ENCODE data around the gene COX6A1. TPM values are rescaled to one million over a fixed set of nuclear protein-coding genes. Genes with fewer than 3 reads are reported as not detected.

The COX6A1 gene
- total RNA-seq, 6 experiments from 2014 or later: 356 to 391 (median 373) TPM

- H3K27me3 Mint-ChIP-seq (ENCODE audit: insufficient read depth): peaks cover 2% of the 10 kb centered on the region; the same call in 1 of the 2 replicates
- peak; percentile 16 for DNase-seq
- peaks cover 36% of the 10 kb centered on the region for H3K36me3 Mint-ChIP-seq (ENCODE audit: low read depth)
- peak overlapping the region; percentile 82 for H3K27ac Mint-ChIP-seq
- no peaks in the 10 kb centered on the region for H3K9me3 Mint-ChIP-seq
- TF ChIP-seq, protein P1, sequence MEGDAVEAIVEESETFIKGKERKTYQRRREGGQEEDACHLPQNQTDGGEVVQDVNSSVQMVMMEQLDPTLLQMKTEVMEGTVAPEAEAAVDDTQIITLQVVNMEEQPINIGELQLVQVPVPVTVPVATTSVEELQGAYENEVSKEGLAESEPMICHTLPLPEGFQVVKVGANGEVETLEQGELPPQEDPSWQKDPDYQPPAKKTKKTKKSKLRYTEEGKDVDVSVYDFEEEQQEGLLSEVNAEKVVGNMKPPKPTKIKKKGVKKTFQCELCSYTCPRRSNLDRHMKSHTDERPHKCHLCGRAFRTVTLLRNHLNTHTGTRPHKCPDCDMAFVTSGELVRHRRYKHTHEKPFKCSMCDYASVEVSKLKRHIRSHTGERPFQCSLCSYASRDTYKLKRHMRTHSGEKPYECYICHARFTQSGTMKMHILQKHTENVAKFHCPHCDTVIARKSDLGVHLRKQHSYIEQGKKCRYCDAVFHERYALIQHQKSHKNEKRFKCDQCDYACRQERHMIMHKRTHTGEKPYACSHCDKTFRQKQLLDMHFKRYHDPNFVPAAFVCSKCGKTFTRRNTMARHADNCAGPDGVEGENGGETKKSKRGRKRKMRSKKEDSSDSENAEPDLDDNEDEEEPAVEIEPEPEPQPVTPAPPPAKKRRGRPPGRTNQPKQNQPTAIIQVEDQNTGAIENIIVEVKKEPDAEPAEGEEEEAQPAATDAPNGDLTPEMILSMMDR (IDR thresholded peaks at IDR 0.05): no peak
- peak overlapping the region; percentile 95 for H3K4me3 Mint-ChIP-seq
- peaks cover 43% of the 10 kb centered on the region for H3K4me1 Mint-ChIP-seq (ENCODE audit: low read depth)
Observed at GRCh38 chr12:120468821-120469449, 31.0 kb downstream of the COX6A1 start.

- H3K4me1 Mint-ChIP-seq (ENCODE audit: low read depth): peaks cover 49% of the 10 kb centered on the region
- H3K4me3 Mint-ChIP-seq: peak within 1 kb of the TSS; percentile 95
- H3K27me3 Mint-ChIP-seq (ENCODE audit: insufficient read depth): peaks cover 2% of the 10 kb centered on the region; the same call in 1 of the 2 replicates
- peak within 1 kb of the TSS; percentile 82 for H3K27ac Mint-ChIP-seq
- peaks cover 31% of the 10 kb centered on the region for H3K36me3 Mint-ChIP-seq (ENCODE audit: low read depth)
- DNase-seq: peak; percentile 93
- TF ChIP-seq, protein P1 (IDR thresholded peaks at IDR 0.05): peak; percentile 89
- no peaks in the 10 kb centered on the region for H3K9me3 Mint-ChIP-seq
Observed at GRCh38 chr12:120469450-120470149, 31.7 kb downstream of the COX6A1 start, which contains the start of gene SRSF9. Gene SRSF9 (minus strand): TSS chr12:120469748. CDS start chr12:120469609, 139 bp downstream.

- Mint-ChIP-seq H3K36me3 (ENCODE audit: low read depth) (peaks cover 26% of the 10 kb centered on the region), H3K9me3 (no peaks in the 10 kb centered on the region), H3K27me3 (ENCODE audit: insufficient read depth) (peaks cover 2% of the 10 kb centered on the region; the same call in 1 of the 2 replicates), H3K4me3 (peak overlapping the region; percentile 95), H3K4me1 (ENCODE audit: low read depth) (peaks cover 54% of the 10 kb centered on the region), H3K27ac (peak overlapping the region; percentile 82; the same call in 1 of the 2 replicates)
- TF ChIP-seq, protein P1 (IDR thresholded peaks at IDR 0.05): no peak
- no peak for DNase-seq
Observed at GRCh38 chr12:120470150-120470784, 32.4 kb downstream of the COX6A1 start.

DNA sequence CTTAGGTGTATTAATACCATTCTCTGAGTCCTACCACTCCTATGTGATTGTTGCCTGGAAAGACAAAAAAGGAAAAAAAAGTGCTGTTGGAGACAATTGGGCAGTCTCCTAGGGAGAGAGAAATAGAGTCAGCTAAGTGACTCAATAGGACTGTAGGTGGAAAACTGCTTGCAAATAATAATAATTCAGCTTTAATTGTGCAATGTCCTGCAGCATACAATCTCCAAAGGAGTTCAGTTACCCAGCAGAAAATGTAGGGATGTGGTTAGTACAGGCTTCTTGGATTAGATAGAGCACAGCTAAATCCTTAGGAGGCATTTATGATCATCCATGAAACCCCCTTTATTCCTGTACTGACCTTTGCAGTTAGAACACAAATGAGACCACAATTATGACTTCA lies 34.6 kb downstream of the COX6A1 start:
- DNase-seq: no peak
- Mint-ChIP-seq H3K9me3 (no peaks in the 10 kb centered on the region), H3K27ac (no peak overlapping the region), H3K27me3 (ENCODE audit: insufficient read depth) (no peaks in the 10 kb centered on the region; the same call in none of the 2 replicates), H3K36me3 (ENCODE audit: low read depth) (peaks cover 10% of the 10 kb centered on the region), H3K4me1 (ENCODE audit: low read depth) (peaks cover 32% of the 10 kb centered on the region), H3K4me3 (no peak overlapping the region)
- TF ChIP-seq, protein P1 (IDR thresholded peaks at IDR 0.05): no peak

GRCh38 chr12:120473807-120474615 lies 36.1 kb downstream of the COX6A1 start:
- no peak for DNase-seq
- H3K4me3 Mint-ChIP-seq: peak overlapping the region; percentile 40
- H3K36me3 Mint-ChIP-seq (ENCODE audit: low read depth): peaks cover 7% of the 10 kb centered on the region
- TF ChIP-seq, protein P1 (IDR thresholded peaks at IDR 0.05): no peak
- H3K27me3 Mint-ChIP-seq (ENCODE audit: insufficient read depth): no peaks in the 10 kb centered on the region; the same call in none of the 2 replicates
- H3K9me3 Mint-ChIP-seq: no peaks in the 10 kb centered on the region
- peaks cover 25% of the 10 kb centered on the region for H3K4me1 Mint-ChIP-seq (ENCODE audit: low read depth)
- H3K27ac Mint-ChIP-seq: peak overlapping the region; percentile 69

All from HFFc6 (cell line).